CD4-positive, alpha-beta T cell treated with Interleukin-1 beta for 1 hour (primary cell): ENCODE measurements around the gene HNRNPM.
A peak's percentile ranks its signal among the peaks of the same experiment; 100 is the strongest.
"Not testable (repeated sequence)": the region's sequence is repeated elsewhere in the genome, so short reads cannot be mapped to it uniquely, and the experiment has no call there.

ENCODE experiments used
- DNase-seq, 2 donors: peaks; one replicate each; pipeline ENCODE4 v3.0.0-alpha.2; 2020 to 2022

HNRNPM gene

GRCh38 chr19:8425331-8425730 lies 19.4 kb upstream of the HNRNPM start:
- DNase-seq: not testable (repeated sequence)

- no peak for DNase-seq
Measured at GRCh38 chr19:8426283-8426682, 18.5 kb upstream of the HNRNPM start.

GRCh38 chr19:8429044-8429443 lies 15.7 kb upstream of the HNRNPM start:
- DNase-seq: no peak

GRCh38 chr19:8429826-8430225 lies 14.9 kb upstream of the HNRNPM start:
- no peak for DNase-seq

- DNase-seq: no peak
Measured at GRCh38 chr19:8430650-8431049, 14.1 kb upstream of the HNRNPM start.

- DNase-seq: no peak
Measured at GRCh38 chr19:8438236-8438635, 6.5 kb upstream of the HNRNPM start.

- no peak for DNase-seq
Measured at GRCh38 chr19:8441725-8442544, 2.8 kb upstream of the HNRNPM start.

GRCh38 chr19:8444140-8444676 lies 567 bp upstream of the HNRNPM start:
- DNase-seq: not testable (repeated sequence)

- peak; percentile 27 to 41 for DNase-seq
Measured at GRCh38 chr19:8445488-8446001, 770 bp downstream of the HNRNPM start.

- DNase-seq: no peak
Measured at GRCh38 chr19:8446061-8446709, 1.4 kb downstream of the HNRNPM start.

GRCh38 chr19:8449830-8450229 lies 5.1 kb downstream of the HNRNPM start:
- DNase-seq: no peak

- no peak for DNase-seq
Measured at GRCh38 chr19:8451377-8451776, 6.6 kb downstream of the HNRNPM start.

- no peak for DNase-seq
Measured at GRCh38 chr19:8451885-8452284, 7.1 kb downstream of the HNRNPM start.

- DNase-seq: no peak
Measured at GRCh38 chr19:8452446-8453123, 7.8 kb downstream of the HNRNPM start.

GRCh38 chr19:8453616-8454015 lies 8.8 kb downstream of the HNRNPM start:
- DNase-seq: no peak

GRCh38 chr19:8454218-8454617 lies 9.4 kb downstream of the HNRNPM start:
- DNase-seq: no peak

GRCh38 chr19:8455018-8455417 lies 10.2 kb downstream of the HNRNPM start:
- DNase-seq: no peak

GRCh38 chr19:8456064-8456463 lies 11.3 kb downstream of the HNRNPM start:
- DNase-seq: no peak

- DNase-seq: no peak
Measured at GRCh38 chr19:8457209-8457608, 12.4 kb downstream of the HNRNPM start.

GRCh38 chr19:8457827-8458226 lies 13.1 kb downstream of the HNRNPM start:
- no peak for DNase-seq

GRCh38 chr19:8458380-8458779 lies 13.6 kb downstream of the HNRNPM start:
- no peak for DNase-seq

GRCh38 chr19:8459095-8459494 lies 14.3 kb downstream of the HNRNPM start:
- no peak for DNase-seq

GRCh38 chr19:8459520-8460270 lies 14.9 kb downstream of the HNRNPM start:
- no peak for DNase-seq
